ENCODE measurements around the gene CNBP. TPM values are rescaled to one million over a fixed set of nuclear protein-coding genes. Genes with fewer than 3 reads are reported as not detected.
A peak's percentile ranks its signal among the peaks of the same experiment; 100 is the strongest.
"Not testable (repeated sequence)": the region's sequence is repeated elsewhere in the genome, so short reads cannot be mapped to it uniquely, and the experiment has no call there.

Gene CNBP
- total RNA-seq, 5 donors from 2014 or later (not counting 1 experiment from before 2014, with no cell fraction given) = 280 to 382 (median 356) TPM

DNA sequence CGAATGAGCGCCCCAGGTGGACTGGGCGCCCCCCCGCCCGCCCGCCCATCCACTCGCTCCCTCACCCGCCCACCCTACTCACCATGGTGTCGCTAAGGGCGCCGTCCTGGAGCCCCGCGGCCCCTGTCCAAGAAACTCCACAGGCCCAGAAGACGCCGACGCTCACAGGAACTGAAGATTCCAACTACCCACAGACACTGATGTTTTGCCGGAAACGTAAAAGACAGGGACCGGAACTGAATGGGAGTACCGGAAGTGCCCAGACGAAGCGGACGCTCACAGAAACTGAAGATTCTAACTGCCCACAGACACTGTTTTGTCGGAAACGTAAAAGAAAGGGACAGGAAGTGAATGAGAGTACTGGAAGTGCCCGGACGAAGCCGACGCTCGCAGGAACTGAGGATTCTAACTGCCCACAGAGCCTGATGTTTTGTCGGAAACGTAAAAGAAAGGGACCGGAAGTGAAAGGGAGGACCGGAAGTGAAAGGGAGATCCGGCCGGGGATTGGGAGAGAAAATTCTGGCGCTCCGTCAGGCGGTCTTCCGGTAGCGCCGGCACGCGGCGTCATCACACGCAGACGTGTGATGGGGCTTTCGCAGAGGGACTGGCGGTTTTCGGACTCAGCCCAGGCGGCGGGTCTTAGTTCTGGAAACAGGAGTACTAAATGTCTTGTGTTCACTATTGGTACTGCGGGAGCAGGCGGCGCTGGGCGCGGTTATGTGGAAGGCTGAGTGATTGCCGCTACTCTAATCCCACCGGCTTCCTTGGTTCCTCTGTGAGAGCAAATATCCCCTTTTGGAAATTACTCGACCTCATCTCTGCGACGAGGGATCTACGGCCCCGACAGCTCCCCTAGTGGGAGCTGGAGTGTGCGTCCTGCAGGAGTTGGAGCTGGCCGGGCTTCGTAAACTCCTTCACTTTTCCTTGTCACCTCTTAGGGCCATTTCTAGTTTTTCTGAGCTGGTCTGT is 22.5 kb downstream of the CNBP start, which contains the start of gene ISY1:
Gene ISY1 (minus strand): TSS at position 173 of the 969 bp plus-strand sequence. CDS start 88 bp downstream, at position 85.
- Histone ChIP-seq H3K27me3 (replicated peaks in 1 of 2; ENCODE audit: control insufficient read depth in 2 of 2, extremely low read depth in 1 of 2, insufficient read depth in 2 of 2, low read length in 1 of 2) (no peaks in the 10 kb centered on the region), H3K9me3 (no peaks in the 10 kb centered on the region), H3K27ac (ENCODE audit: low read length) (peak within 1 kb of the TSS; percentile 94), H3K36me3 (ENCODE audit: control insufficient read depth in 2 of 2, extremely low read depth in 1 of 2, insufficient read depth in 1 of 2, low read length in 1 of 2) (peaks cover 0 to 30% of the 10 kb centered on the region in 2 donors), H3K4me1 (ENCODE audit: control insufficient read depth in 1 of 2, extremely low read depth in 1 of 2, insufficient read depth in 2 of 2, low read length in 2 of 2) (peaks cover 12 to 15% of the 10 kb centered on the region in 2 experiments), H3K4me3 (ENCODE audit: control insufficient read depth in 1 of 2, extremely low read depth in 1 of 2, low read length in 1 of 2) (peak within 1 kb of the TSS; percentile 68 to 86)
- Mint-ChIP-seq H3K27ac (peak within 1 kb of the TSS; percentile 98 to 99), H3K4me3 (peak within 1 kb of the TSS; percentile 95 to 98 (median 96)), H3K27me3 (no peaks in the 10 kb centered on the region), H3K9me3 (no peaks in the 10 kb centered on the region), H3K4me1 (peaks cover 34 to 46% (median 43%) of the 10 kb centered on the region in 3 donors), H3K36me3 (peaks cover 18% of the 10 kb centered on the region)
- ATAC-seq (replicated peaks in 1 of 4) (peak; percentile 85 to 87 (median 86)), DNase-seq (peak; percentile 67 to 95 (median 84))
- CTCF ChIA-PET = interaction anchor here (0.6 to 2.5 kb wide), 14 partner anchors 13 to 172 kb away, joined by 3 to 9 read pairs (median 4); partner anchors contain the start of gene CNBP (in 1 of the 2)
- WGBS (ENCODE audit: insufficient coverage) = under 1% methylated on average over 46 of the region's 67 CpGs
- POLR2A ChIA-PET = interaction anchor here (0.6 to 1.7 kb wide), 4 partner anchors 9 to 75 kb away, joined by 3 to 8 read pairs (median 6); no protein-coding TSS in a partner anchor

DNA sequence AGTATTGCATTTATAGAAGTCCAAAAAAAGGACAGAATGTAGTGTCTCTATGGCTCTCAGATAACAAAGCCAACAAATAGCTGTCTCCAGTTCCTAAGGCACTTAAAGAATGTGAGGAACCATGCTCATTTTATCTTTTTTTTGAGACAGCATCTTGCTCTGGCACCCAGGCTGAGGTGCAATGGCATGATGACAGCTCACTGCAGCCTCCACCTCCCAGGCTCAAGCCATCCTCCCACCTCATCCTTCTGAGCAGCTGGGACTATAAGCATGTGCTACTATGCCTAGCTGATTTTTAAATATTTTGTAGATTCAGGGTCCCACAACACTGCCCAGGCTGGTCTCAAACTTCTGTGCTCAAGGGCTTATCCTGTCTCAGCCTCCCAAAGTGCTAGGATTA is 38.9 kb downstream of the CNBP start:
- H3K9me3 ChIP-seq = no peaks in the 10 kb centered on the region
- Mint-ChIP-seq H3K36me3 (peaks cover 22% of the 10 kb centered on the region), H3K27ac (no peak overlapping the region), H3K4me1 (peaks cover 0 to 3% (median 1%) of the 10 kb centered on the region in 3 donors), H3K9me3 (no peaks in the 10 kb centered on the region), H3K27me3 (no peaks in the 10 kb centered on the region), H3K4me3 (no peak overlapping the region)
- H3K4me3 ChIP-seq (ENCODE audit: control insufficient read depth in 1 of 2, extremely low read depth in 1 of 2, low read length in 1 of 2) = no peak overlapping the region
- POLR2A ChIA-PET = no interaction called here
- H3K36me3 ChIP-seq (ENCODE audit: control insufficient read depth in 2 of 2, extremely low read depth in 1 of 2, insufficient read depth in 1 of 2, low read length in 1 of 2) = peaks cover 4 to 52% of the 10 kb centered on the region in 2 donors
- CTCF ChIA-PET = no interaction called here
- H3K4me1 ChIP-seq (ENCODE audit: control insufficient read depth in 1 of 2, extremely low read depth in 1 of 2, insufficient read depth in 2 of 2, low read length in 2 of 2) = no peaks in the 10 kb centered on the region
- ATAC-seq (replicated peaks in 1 of 4) (no peak), DNase-seq (no peak)
- H3K27me3 ChIP-seq (replicated peaks in 1 of 2; ENCODE audit: control insufficient read depth in 2 of 2, extremely low read depth in 1 of 2, insufficient read depth in 2 of 2, low read length in 1 of 2) = no peaks in the 10 kb centered on the region
- H3K27ac ChIP-seq (ENCODE audit: low read length) = no peak overlapping the region

DNA sequence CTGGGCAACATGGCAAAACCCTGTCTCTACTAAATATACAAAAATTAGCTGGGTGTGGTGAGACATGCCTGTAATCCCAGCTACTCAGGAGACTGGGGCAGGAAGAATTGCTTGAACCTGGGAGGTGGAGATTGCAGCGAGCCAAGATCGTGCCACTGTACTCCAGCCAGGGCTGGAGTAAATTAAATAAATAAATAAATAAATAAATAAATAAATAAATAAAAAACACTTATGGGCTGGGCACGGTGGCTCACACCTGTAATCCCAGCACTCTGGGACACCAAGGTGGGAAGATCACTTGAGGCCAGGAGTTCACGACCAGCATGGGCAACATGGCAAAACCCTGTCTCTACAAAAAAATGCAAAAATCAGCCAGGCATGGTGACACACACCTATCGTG is 42.7 kb downstream of the CNBP start:
- H3K27ac ChIP-seq (ENCODE audit: low read length); H3K4me3 ChIP-seq (ENCODE audit: control insufficient read depth in 1 of 2, extremely low read depth in 1 of 2, low read length in 1 of 2); H3K27me3 ChIP-seq (replicated peaks in 1 of 2; ENCODE audit: control insufficient read depth in 2 of 2, extremely low read depth in 1 of 2, insufficient read depth in 2 of 2, low read length in 1 of 2); H3K4me3 Mint-ChIP-seq; H3K9me3 ChIP-seq; POLR2A ChIA-PET; DNase-seq; H3K9me3 Mint-ChIP-seq; ATAC-seq (replicated peaks in 1 of 4); H3K27me3 Mint-ChIP-seq; H3K27ac Mint-ChIP-seq; H3K4me1 ChIP-seq (ENCODE audit: control insufficient read depth in 1 of 2, extremely low read depth in 1 of 2, insufficient read depth in 2 of 2, low read length in 2 of 2); H3K4me1 Mint-ChIP-seq; CTCF ChIA-PET: not testable (repeated sequence)
- H3K36me3 ChIP-seq (ENCODE audit: control insufficient read depth in 2 of 2, extremely low read depth in 1 of 2, insufficient read depth in 1 of 2, low read length in 1 of 2) = peaks cover 4 to 53% of the 10 kb centered on the region in 2 donors
- H3K36me3 Mint-ChIP-seq = peaks cover 17% of the 10 kb centered on the region
- 96% methylated on average over 3 of the region's 5 CpGs for WGBS (ENCODE audit: insufficient coverage)

DNA sequence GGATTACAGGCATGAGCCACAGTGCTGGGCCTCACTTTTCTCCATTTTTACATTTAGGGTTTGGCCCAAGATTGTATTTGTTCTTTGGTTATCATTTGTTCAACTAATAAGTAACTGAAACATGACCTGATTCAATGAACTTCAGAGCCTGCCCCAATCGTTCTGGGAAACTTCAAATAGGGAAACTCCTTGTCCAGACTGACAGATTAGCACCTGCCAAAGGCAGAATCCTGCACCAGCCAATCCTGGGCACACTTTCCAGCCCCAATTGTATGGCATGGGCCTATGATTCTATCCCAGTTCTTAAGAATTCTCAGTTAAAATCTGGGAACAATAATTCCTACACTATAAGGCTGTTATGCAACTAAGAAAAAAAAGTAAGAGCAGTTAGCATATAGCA is 43.8 kb downstream of the CNBP start:
- no peak overlapping the region for H3K4me3 Mint-ChIP-seq
- H3K36me3 ChIP-seq (ENCODE audit: control insufficient read depth in 2 of 2, extremely low read depth in 1 of 2, insufficient read depth in 1 of 2, low read length in 1 of 2) = peaks cover 0 to 45% of the 10 kb centered on the region in 2 donors
- H3K36me3 Mint-ChIP-seq = peaks cover 10% of the 10 kb centered on the region
- no peak overlapping the region for H3K27ac Mint-ChIP-seq
- POLR2A ChIA-PET = interaction anchor here in 1 of 2 donors (0.6 kb wide), 1 partner anchor 21 kb away, joined by 3 read pairs; no protein-coding TSS in a partner anchor
- no peak overlapping the region for H3K27ac ChIP-seq (ENCODE audit: low read length)
- WGBS (ENCODE audit: insufficient coverage) = 60% methylated on average over 1 of the region's 1 CpG
- H3K4me1 Mint-ChIP-seq = no peaks in the 10 kb centered on the region
- CTCF ChIA-PET = no interaction called here
- DNase-seq (no peak), ATAC-seq (replicated peaks in 1 of 4) (no peak)
- no peaks in the 10 kb centered on the region for H3K27me3 Mint-ChIP-seq
- H3K4me3 ChIP-seq (ENCODE audit: control insufficient read depth in 1 of 2, extremely low read depth in 1 of 2, low read length in 1 of 2) = no peak overlapping the region
- no peaks in the 10 kb centered on the region for H3K9me3 Mint-ChIP-seq
- no peaks in the 10 kb centered on the region for H3K27me3 ChIP-seq (replicated peaks in 1 of 2; ENCODE audit: control insufficient read depth in 2 of 2, extremely low read depth in 1 of 2, insufficient read depth in 2 of 2, low read length in 1 of 2)
- H3K4me1 ChIP-seq (ENCODE audit: control insufficient read depth in 1 of 2, extremely low read depth in 1 of 2, insufficient read depth in 2 of 2, low read length in 2 of 2) = no peaks in the 10 kb centered on the region
- H3K9me3 ChIP-seq = no peaks in the 10 kb centered on the region

DNA sequence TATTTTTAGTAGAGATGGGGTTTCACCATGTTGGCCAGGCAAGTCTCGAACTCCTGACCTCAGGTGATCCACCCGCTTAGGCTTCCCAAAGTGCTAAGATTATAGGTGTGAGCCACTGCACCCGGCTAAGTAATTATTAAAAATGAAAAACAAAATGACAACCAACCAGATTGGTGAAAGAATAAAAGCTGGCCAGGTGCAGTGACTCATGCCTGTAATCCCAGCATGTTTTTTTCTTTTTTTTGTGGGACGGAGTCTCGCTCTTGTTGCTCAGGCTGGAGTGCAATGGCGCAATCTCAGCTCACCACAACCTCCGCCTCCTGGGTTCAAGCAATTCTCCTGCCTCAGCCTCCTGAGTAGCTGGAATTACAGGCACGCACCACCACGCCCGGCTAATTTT is 47.4 kb downstream of the CNBP start:
- H3K27ac Mint-ChIP-seq; H3K27ac ChIP-seq (ENCODE audit: low read length); H3K9me3 Mint-ChIP-seq; H3K27me3 Mint-ChIP-seq; H3K4me3 Mint-ChIP-seq; H3K4me1 ChIP-seq (ENCODE audit: control insufficient read depth in 1 of 2, extremely low read depth in 1 of 2, insufficient read depth in 2 of 2, low read length in 2 of 2); ATAC-seq (replicated peaks in 1 of 4); H3K9me3 ChIP-seq; DNase-seq; H3K27me3 ChIP-seq (replicated peaks in 1 of 2; ENCODE audit: control insufficient read depth in 2 of 2, extremely low read depth in 1 of 2, insufficient read depth in 2 of 2, low read length in 1 of 2); H3K4me3 ChIP-seq (ENCODE audit: control insufficient read depth in 1 of 2, extremely low read depth in 1 of 2, low read length in 1 of 2): not testable (repeated sequence)
- WGBS (ENCODE audit: insufficient coverage) = 94% methylated on average over 3 of the region's 10 CpGs
- ChIA-PET POLR2A (interaction anchor here in 1 of 2 donors (0.6 kb wide), 1 partner anchor 21 kb away, joined by 3 read pairs; no protein-coding TSS in a partner anchor), CTCF (interaction anchor here in 1 of 2 donors (0.9 kb wide), 1 partner anchor 166 kb away, joined by 3 read pairs; no protein-coding TSS in a partner anchor)
- peaks cover 39% of the 10 kb centered on the region for H3K36me3 Mint-ChIP-seq
- H3K4me1 Mint-ChIP-seq = peaks cover 15 to 19% (median 17%) of the 10 kb centered on the region in 3 donors
- peaks cover 8 to 55% of the 10 kb centered on the region in 2 donors for H3K36me3 ChIP-seq (ENCODE audit: control insufficient read depth in 2 of 2, extremely low read depth in 1 of 2, insufficient read depth in 1 of 2, low read length in 1 of 2)

DNA sequence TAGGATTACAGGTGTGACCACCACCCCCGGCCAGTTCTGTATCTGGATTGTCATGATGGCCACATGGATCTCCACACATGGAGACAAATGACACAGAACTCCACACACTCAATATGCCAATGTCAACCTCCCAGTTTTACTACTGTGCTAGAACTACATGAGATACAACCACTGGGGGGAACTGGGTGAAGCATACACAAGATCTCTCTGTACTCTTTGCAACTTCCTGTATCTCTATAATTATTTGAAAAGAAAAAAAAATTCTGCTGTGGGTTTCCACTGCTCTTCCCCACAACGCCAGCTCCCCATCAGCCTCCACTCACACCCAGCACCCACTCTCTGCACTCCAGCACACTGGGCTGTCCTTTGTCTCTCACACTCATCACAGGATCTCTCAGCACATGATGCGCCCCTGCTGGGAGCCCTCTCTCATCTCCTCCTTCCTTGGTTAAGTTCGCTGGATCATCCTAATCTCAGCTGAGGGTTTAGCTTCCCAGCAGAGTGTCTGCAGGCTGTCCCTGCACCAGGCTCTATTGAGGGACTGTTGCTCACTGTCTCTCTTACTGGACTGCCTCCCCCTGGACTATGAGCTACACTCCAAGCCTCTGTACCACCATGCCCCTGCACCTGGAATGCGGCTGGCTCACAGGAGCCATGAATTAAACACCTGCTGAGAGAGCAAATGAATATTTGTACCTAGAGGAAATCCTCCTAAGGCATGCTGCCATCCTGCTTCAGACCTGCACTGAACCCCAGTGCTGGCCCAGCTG is 51.4 kb downstream of the CNBP start:
- Mint-ChIP-seq H3K4me3 (no peak overlapping the region), H3K36me3 (peaks cover 46% of the 10 kb centered on the region), H3K27ac (peak overlapping the region; percentile 58 to 87), H3K9me3 (no peaks in the 10 kb centered on the region), H3K27me3 (no peaks in the 10 kb centered on the region), H3K4me1 (peaks cover 15 to 19% (median 17%) of the 10 kb centered on the region in 3 donors)
- Histone ChIP-seq H3K36me3 (ENCODE audit: control insufficient read depth in 2 of 2, extremely low read depth in 1 of 2, insufficient read depth in 1 of 2, low read length in 1 of 2) (peaks cover 17 to 72% of the 10 kb centered on the region in 2 donors), H3K9me3 (no peaks in the 10 kb centered on the region), H3K4me1 (ENCODE audit: control insufficient read depth in 1 of 2, extremely low read depth in 1 of 2, insufficient read depth in 2 of 2, low read length in 2 of 2) (peaks cover 0 to 9% of the 10 kb centered on the region in 2 experiments), H3K27me3 (replicated peaks in 1 of 2; ENCODE audit: control insufficient read depth in 2 of 2, extremely low read depth in 1 of 2, insufficient read depth in 2 of 2, low read length in 1 of 2) (no peaks in the 10 kb centered on the region), H3K27ac (ENCODE audit: low read length) (no peak overlapping the region), H3K4me3 (ENCODE audit: control insufficient read depth in 1 of 2, extremely low read depth in 1 of 2, low read length in 1 of 2) (no peak overlapping the region)
- DNase-seq (no peak), ATAC-seq (replicated peaks in 1 of 4) (peak; percentile 30 to 74 (median 40))
- CTCF ChIA-PET = interaction anchor here (0.6 to 0.9 kb wide), 3 partner anchors 14 to 162 kb away, joined by 3 to 7 read pairs (median 3); no protein-coding TSS in a partner anchor
- POLR2A ChIA-PET = interaction anchor here in 1 of 2 donors (0.5 kb wide), 1 partner anchor 485 kb away, joined by 4 read pairs; no protein-coding TSS in a partner anchor
- WGBS (ENCODE audit: insufficient coverage) = 73% methylated on average over 4 of the region's 5 CpGs
